ENCODE results near the gene SUMO3. TPM values are rescaled to one million over a fixed set of nuclear protein-coding genes. Genes with fewer than 3 reads are reported as not detected.
"Not testable (repeated sequence)": the region's sequence is repeated elsewhere in the genome, so short reads cannot be mapped to it uniquely, and the experiment has no call there.

Gene SUMO3
- total RNA-seq, 3 donors from 2014 or later = 68.9 to 76.9 (median 69.4) TPM

- Histone ChIP-seq H3K4me1 (ENCODE audit: low read depth) (peaks cover 10% of the 10 kb centered on the region), H3K4me3 (no peak overlapping the region), H3K9me3 (no peaks in the 10 kb centered on the region), H3K36me3 (ENCODE audit: low read depth) (no peaks in the 10 kb centered on the region)
- no peak for TF ChIP-seq CTCF (IDR thresholded peaks at IDR 0.05)
- no peak for DNase-seq
- no peak for ATAC-seq
- intact Hi-C loops (cut with DNase I, micrococcal nuclease) = no loop called here
Observed at GRCh38 chr21:44835647-44835973, 17.7 kb upstream of the SUMO3 start.

GRCh38 chr21:44834951-44835646, 17.2 kb upstream of the SUMO3 start:
- H3K9me3 ChIP-seq = no peaks in the 10 kb centered on the region
- no peaks in the 10 kb centered on the region for H3K36me3 ChIP-seq (ENCODE audit: low read depth)
- ATAC-seq (peak; percentile 82), DNase-seq (peak in 1 of 3 donors; percentile 60)
- no peak for TF ChIP-seq CTCF (IDR thresholded peaks at IDR 0.05)
- intact Hi-C loops (cut with DNase I, micrococcal nuclease) = no loop called here
- H3K4me1 ChIP-seq (ENCODE audit: low read depth) = peaks cover 10% of the 10 kb centered on the region
- H3K4me3 ChIP-seq = no peak overlapping the region

- no peaks in the 10 kb centered on the region for H3K9me3 ChIP-seq
- ATAC-seq (no peak), DNase-seq (peak in 1 of 3 donors; percentile 31)
- H3K4me3 ChIP-seq = no peak overlapping the region
- TF ChIP-seq CTCF (IDR thresholded peaks at IDR 0.05) = no peak
- peaks cover 10% of the 10 kb centered on the region for H3K4me1 ChIP-seq (ENCODE audit: low read depth)
- no peaks in the 10 kb centered on the region for H3K36me3 ChIP-seq (ENCODE audit: low read depth)
- intact Hi-C loops (cut with DNase I, micrococcal nuclease) = no loop called here
Observed at GRCh38 chr21:44834231-44834950, 16.5 kb upstream of the SUMO3 start.

GRCh38 chr21:44833663-44834062, 15.8 kb upstream of the SUMO3 start:
- Histone ChIP-seq H3K36me3 (ENCODE audit: low read depth) (no peaks in the 10 kb centered on the region), H3K4me1 (ENCODE audit: low read depth) (peaks cover 10% of the 10 kb centered on the region), H3K4me3 (no peak overlapping the region), H3K9me3 (peaks cover 5% of the 10 kb centered on the region)
- DNase-seq (no peak), ATAC-seq (no peak)
- intact Hi-C loops (cut with DNase I, micrococcal nuclease) = no loop called here
- TF ChIP-seq CTCF (IDR thresholded peaks at IDR 0.05) = no peak

- H3K4me3 ChIP-seq; intact Hi-C loops (cut with DNase I, micrococcal nuclease); H3K36me3 ChIP-seq (ENCODE audit: low read depth); ATAC-seq: not testable (repeated sequence)
- peaks cover 10% of the 10 kb centered on the region for H3K4me1 ChIP-seq (ENCODE audit: low read depth)
- DNase-seq = peak in 1 of 3 donors; percentile 22
- H3K9me3 ChIP-seq = peaks cover 11% of the 10 kb centered on the region
Observed at GRCh38 chr21:44832516-44833255, 14.8 kb upstream of the SUMO3 start.
